ENCODE results near the gene FAF2. TPM values are rescaled to one million over a fixed set of nuclear protein-coding genes. Genes with fewer than 3 reads are reported as not detected.

The FAF2 gene
- total and polyA plus RNA-seq, 5 donors: 9.7 to 25.2 (median 18.3) TPM

DNA sequence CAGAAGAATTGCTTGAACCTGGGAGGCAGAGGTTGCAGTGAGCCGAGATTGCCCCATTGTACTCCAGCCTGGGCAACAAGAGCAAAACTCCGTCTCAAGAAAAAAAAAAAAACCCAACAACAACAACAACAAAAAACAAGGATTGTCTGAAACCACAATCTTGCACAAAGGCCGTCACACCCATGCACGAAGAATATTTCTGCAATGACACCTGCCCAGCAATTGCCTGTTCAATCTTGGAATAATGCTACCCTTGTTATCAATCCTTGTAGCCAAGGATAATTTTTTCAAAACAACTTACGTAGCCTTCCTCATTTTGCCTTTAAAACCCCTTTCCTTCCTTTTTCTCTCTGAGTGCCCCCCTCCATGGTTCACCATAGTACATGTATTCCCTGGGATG, 28.1 kb upstream of the FAF2 start:
- ATAC-seq (no peak), DNase-seq (no peak)
- no peak overlapping the region for H3K4me3 ChIP-seq (ENCODE audit: low read length)
- intact Hi-C loops (cut with DNase I): no loop called here
- 87% methylated on average over 5 of the region's 5 CpGs for WGBS
- H3K27me3 ChIP-seq (ENCODE audit: control insufficient read depth, insufficient read depth): no peaks in the 10 kb centered on the region
- H3K27ac ChIP-seq (ENCODE audit: low read length): no peak overlapping the region
- no peaks in the 10 kb centered on the region for H3K4me1 ChIP-seq (ENCODE audit: control insufficient read depth, insufficient read depth, low read length)
- H3K9me3 ChIP-seq (ENCODE audit: control insufficient read depth, low read length): no peaks in the 10 kb centered on the region

DNA sequence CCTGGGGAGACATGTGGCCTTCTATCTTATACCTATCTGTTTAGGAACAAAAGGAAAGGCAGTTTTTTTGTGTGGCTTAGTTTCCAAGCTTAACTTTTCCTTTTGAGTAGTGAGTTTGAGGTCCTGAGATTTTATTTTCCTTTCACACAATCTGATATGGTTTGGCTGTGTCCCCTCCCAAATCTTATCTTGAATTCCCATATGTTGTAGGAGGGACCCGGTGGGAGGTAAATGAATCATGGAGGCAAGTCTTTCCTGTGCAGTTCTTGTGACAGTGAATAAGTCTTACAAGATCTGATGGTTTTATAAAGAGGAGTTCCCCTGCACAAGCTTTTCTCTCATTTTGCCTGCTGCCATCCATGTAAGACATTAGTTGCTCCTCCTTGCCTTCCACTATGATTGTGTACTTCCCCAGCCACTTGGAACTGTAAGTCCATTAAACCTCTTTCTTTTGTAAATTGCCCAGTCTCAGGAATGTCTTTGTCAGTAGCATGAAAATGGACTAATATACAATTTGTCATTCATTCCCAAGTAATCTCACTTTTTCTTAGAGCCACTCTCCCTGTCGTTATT, 27.1 kb upstream of the FAF2 start:
- no peak overlapping the region for H3K4me3 ChIP-seq (ENCODE audit: low read length)
- no peaks in the 10 kb centered on the region for H3K27me3 ChIP-seq (ENCODE audit: control insufficient read depth, insufficient read depth)
- H3K4me1 ChIP-seq (ENCODE audit: control insufficient read depth, insufficient read depth, low read length): no peaks in the 10 kb centered on the region
- 57% methylated on average over 2 of the region's 2 CpGs for WGBS
- DNase-seq (no peak), ATAC-seq (no peak)
- intact Hi-C loops (cut with DNase I): no loop called here
- no peaks in the 10 kb centered on the region for H3K9me3 ChIP-seq (ENCODE audit: control insufficient read depth, low read length)
- H3K27ac ChIP-seq (ENCODE audit: low read length): no peak overlapping the region

DNA sequence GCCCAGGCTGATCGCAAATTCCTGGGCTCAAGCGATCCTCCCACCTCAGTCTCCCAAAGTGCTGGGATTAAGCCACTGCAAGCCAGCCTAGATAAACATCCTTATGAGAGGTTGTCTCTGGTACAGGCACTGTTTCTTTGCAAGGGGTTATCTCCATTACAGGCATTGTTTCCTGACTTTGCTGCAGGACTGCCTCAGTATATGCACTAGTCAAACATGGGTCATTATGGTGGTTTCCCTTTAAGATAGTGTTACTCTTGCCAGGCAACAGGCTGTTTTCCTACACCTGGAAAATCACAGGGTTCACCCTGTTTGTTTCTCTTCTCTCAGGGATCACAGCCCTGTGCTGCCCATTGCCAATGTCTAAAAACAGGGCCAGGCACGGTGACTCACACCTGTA, 24.0 kb upstream of the FAF2 start:
- Histone ChIP-seq H3K27me3 (ENCODE audit: control insufficient read depth, insufficient read depth) (no peaks in the 10 kb centered on the region), H3K9me3 (ENCODE audit: control insufficient read depth, low read length) (no peaks in the 10 kb centered on the region), H3K27ac (ENCODE audit: low read length) (no peak overlapping the region), H3K4me3 (ENCODE audit: low read length) (no peak overlapping the region), H3K4me1 (ENCODE audit: control insufficient read depth, insufficient read depth, low read length) (no peaks in the 10 kb centered on the region)
- WGBS: 73% methylated on average over 3 of the region's 3 CpGs
- ATAC-seq (peak in 1 of 2 donors; percentile 65), DNase-seq (no peak)
- intact Hi-C loops (cut with DNase I): no loop called here

DNA sequence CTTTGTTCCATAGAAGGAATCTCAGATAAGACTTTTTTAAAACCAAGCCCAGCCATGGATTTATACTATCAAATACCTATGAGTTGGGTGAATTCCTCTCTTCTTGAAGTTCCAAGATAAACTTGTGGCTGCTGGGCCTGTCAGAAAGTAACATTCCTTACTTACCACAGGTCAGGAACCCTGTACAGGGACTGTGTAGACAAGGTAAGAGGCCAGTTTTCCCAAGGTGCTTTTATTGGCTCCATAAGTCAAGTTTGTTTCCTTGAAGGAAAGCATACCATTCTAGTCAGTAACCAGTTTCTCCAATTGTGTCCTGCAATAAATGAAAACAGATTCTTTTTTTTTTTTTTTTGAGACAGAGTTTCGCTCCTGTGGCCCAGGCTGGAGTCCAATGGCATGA, 23.0 kb upstream of the FAF2 start:
- ATAC-seq: no peak
- no peaks in the 10 kb centered on the region for H3K4me1 ChIP-seq (ENCODE audit: control insufficient read depth, insufficient read depth, low read length)
- intact Hi-C loops (cut with DNase I): no loop called here
- no peak overlapping the region for H3K4me3 ChIP-seq (ENCODE audit: low read length)
- no peaks in the 10 kb centered on the region for H3K9me3 ChIP-seq (ENCODE audit: control insufficient read depth, low read length)
- H3K27me3 ChIP-seq (ENCODE audit: control insufficient read depth, insufficient read depth): no peaks in the 10 kb centered on the region
- DNase-seq: no peak
- WGBS: 96% methylated on average over 1 of the region's 1 CpG
- no peak overlapping the region for H3K27ac ChIP-seq (ENCODE audit: low read length)

DNA sequence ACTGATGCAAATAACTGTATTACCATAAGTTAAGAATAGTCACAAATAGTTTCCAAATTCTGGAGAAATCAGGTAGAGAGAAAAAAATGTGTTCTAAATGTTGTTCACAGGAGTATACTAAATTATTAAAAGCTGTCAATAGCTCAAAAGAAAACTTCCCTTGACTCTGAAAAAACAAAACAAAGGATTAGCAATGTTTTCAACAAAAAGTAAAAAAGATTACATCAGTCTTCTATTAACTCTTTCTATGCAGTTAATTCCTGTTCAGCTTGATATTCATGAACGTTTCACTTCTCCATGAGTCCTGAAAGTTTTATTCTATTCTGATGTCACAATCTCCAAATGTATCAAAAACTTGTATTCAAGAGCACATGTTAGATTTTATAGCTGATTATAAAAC, 22.4 kb upstream of the FAF2 start:
- DNase-seq (no peak), ATAC-seq (no peak)
- H3K9me3 ChIP-seq (ENCODE audit: control insufficient read depth, low read length): no peaks in the 10 kb centered on the region
- no peak overlapping the region for H3K4me3 ChIP-seq (ENCODE audit: low read length)
- no peaks in the 10 kb centered on the region for H3K27me3 ChIP-seq (ENCODE audit: control insufficient read depth, insufficient read depth)
- H3K27ac ChIP-seq (ENCODE audit: low read length): no peak overlapping the region
- intact Hi-C loops (cut with DNase I): no loop called here
- H3K4me1 ChIP-seq (ENCODE audit: control insufficient read depth, insufficient read depth, low read length): no peaks in the 10 kb centered on the region
- WGBS: 91% methylated on average over 1 of the region's 1 CpG

DNA sequence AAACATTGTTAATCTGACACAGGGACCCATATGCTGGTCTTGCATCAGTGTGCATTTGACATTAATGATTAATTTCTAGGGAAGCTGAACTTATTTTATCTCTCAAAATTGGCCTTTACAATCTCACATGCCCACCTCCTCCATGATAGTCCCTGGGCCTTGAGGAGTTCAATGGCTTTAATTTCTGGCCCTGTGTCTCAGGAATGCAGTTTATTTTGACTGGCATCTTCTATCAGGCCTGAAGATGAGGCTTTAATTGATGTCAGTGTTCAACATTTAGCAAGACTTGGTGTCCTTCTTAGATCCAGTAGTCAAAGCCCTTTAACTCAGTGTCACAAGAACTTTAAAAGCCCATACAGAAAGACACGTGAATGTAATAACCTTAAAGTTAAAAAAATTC, 21.3 kb upstream of the FAF2 start:
- no peak overlapping the region for H3K27ac ChIP-seq (ENCODE audit: low read length)
- intact Hi-C loops (cut with DNase I): no loop called here
- 79% methylated on average over 1 of the region's 1 CpG for WGBS
- no peaks in the 10 kb centered on the region for H3K9me3 ChIP-seq (ENCODE audit: control insufficient read depth, low read length)
- no peaks in the 10 kb centered on the region for H3K4me1 ChIP-seq (ENCODE audit: control insufficient read depth, insufficient read depth, low read length)
- H3K27me3 ChIP-seq (ENCODE audit: control insufficient read depth, insufficient read depth): no peaks in the 10 kb centered on the region
- ATAC-seq (no peak), DNase-seq (no peak)
- no peak overlapping the region for H3K4me3 ChIP-seq (ENCODE audit: low read length)

DNA sequence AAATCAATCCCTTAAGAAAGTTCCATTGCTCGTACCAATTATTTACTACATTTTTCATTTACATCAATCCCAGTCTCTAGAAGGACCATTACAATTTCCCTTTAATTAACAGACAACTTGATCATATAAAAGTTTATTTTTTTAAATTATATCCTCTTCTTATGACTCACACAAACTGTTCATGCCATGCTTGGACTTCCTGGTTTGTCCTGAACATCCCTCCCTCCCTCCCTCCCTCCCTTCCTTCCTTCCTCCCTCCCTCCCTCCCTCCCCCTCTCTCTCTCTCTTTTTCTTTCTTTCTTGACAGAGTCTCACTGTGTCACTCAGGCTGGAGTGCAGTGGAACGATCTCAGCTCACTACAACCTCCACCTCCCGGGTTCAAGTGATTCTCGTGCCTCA, 20.2 kb upstream of the FAF2 start:
- DNase-seq: no peak
- no peaks in the 10 kb centered on the region for H3K4me1 ChIP-seq (ENCODE audit: control insufficient read depth, insufficient read depth, low read length)
- no peaks in the 10 kb centered on the region for H3K27me3 ChIP-seq (ENCODE audit: control insufficient read depth, insufficient read depth)
- ATAC-seq: no peak
- H3K4me3 ChIP-seq (ENCODE audit: low read length): no peak overlapping the region
- WGBS: 72% methylated on average over 4 of the region's 4 CpGs
- H3K9me3 ChIP-seq (ENCODE audit: control insufficient read depth, low read length): no peaks in the 10 kb centered on the region
- intact Hi-C loops (cut with DNase I): no loop called here
- H3K27ac ChIP-seq (ENCODE audit: low read length): no peak overlapping the region

DNA sequence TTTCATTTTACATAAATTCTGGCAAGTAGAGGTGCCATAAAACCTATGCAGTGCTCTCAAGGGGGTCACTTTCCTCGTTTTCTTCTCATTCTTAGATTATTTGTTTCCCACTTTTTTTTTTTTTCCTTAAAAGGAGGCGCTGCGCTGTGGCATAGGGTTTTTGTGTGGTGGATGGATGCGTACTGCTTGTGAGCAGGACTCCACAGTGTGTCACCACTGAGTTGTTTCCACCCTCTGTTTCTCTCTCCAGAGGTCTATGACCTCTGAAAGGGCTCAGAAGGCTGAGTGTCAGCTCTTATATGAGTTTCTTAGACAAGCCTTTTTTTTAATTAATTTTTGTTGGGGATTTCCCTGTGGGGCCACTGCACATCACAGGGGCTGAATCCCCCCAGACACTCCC, 18.2 kb upstream of the FAF2 start:
- Histone ChIP-seq H3K9me3 (ENCODE audit: control insufficient read depth, low read length) (no peaks in the 10 kb centered on the region), H3K27me3 (ENCODE audit: control insufficient read depth, insufficient read depth) (no peaks in the 10 kb centered on the region), H3K4me1 (ENCODE audit: control insufficient read depth, insufficient read depth, low read length) (no peaks in the 10 kb centered on the region), H3K4me3 (ENCODE audit: low read length) (no peak overlapping the region), H3K27ac (ENCODE audit: low read length) (no peak overlapping the region)
- WGBS: 59% methylated on average over 4 of the region's 4 CpGs
- DNase-seq (no peak), ATAC-seq (no peak)
- intact Hi-C loops (cut with DNase I): no loop called here

DNA sequence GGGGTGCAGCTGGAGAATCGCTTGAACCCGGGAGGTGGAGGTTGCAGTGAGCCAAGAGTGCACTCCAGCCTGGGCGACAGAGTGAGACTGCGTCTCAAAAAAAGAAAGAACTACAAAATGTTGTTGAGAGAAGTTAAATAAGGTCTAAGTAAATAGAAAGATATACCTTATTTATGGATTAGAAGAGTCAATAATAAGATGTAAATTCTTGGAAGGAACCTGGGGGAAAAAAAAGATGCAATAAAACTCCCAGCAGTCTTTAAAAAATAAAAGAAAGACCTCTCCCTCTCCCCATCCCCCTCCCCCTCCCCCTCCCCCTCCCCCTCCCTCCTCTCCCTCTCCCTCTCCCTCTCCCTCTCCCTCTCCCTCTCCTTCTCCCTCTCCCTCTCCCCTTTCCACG, 15.5 kb upstream of the FAF2 start:
- Histone ChIP-seq H3K27me3 (ENCODE audit: control insufficient read depth, insufficient read depth) (no peaks in the 10 kb centered on the region), H3K9me3 (ENCODE audit: control insufficient read depth, low read length) (no peaks in the 10 kb centered on the region), H3K4me1 (ENCODE audit: control insufficient read depth, insufficient read depth, low read length) (no peaks in the 10 kb centered on the region), H3K27ac (ENCODE audit: low read length) (no peak overlapping the region), H3K4me3 (ENCODE audit: low read length) (no peak overlapping the region)
- WGBS: 93% methylated on average over 4 of the region's 5 CpGs
- intact Hi-C loops (cut with DNase I): no loop called here
- no peak for DNase-seq
- no peak for ATAC-seq

DNA sequence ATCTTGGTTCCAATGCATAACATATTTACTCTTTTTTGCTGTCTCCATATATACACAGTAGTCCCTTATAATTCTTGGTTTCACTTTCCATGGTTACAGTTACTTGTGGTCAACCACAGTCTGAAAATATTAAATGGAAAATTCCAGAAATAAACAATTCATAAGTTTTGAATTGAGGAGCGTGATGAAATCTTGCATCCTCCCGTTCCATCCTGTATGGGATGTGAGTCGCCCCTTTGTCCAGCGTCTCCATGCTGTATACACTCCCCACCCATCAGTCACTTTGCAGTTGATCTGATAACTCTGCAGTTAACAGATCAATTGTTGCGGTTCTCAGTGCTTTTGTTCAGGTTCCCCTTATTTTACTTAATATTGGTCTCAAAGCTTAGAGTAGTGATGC, 11.5 kb upstream of the FAF2 start:
- Histone ChIP-seq H3K27ac (ENCODE audit: low read length) (no peak overlapping the region), H3K9me3 (ENCODE audit: control insufficient read depth, low read length) (no peaks in the 10 kb centered on the region), H3K4me1 (ENCODE audit: control insufficient read depth, insufficient read depth, low read length) (no peaks in the 10 kb centered on the region), H3K4me3 (ENCODE audit: low read length) (no peak overlapping the region), H3K27me3 (ENCODE audit: control insufficient read depth, insufficient read depth) (no peaks in the 10 kb centered on the region)
- ATAC-seq (peak in 1 of 2 donors; percentile 64), DNase-seq (no peak)
- intact Hi-C loops (cut with DNase I): no loop called here
- WGBS: 48% methylated on average over 5 of the region's 5 CpGs

DNA sequence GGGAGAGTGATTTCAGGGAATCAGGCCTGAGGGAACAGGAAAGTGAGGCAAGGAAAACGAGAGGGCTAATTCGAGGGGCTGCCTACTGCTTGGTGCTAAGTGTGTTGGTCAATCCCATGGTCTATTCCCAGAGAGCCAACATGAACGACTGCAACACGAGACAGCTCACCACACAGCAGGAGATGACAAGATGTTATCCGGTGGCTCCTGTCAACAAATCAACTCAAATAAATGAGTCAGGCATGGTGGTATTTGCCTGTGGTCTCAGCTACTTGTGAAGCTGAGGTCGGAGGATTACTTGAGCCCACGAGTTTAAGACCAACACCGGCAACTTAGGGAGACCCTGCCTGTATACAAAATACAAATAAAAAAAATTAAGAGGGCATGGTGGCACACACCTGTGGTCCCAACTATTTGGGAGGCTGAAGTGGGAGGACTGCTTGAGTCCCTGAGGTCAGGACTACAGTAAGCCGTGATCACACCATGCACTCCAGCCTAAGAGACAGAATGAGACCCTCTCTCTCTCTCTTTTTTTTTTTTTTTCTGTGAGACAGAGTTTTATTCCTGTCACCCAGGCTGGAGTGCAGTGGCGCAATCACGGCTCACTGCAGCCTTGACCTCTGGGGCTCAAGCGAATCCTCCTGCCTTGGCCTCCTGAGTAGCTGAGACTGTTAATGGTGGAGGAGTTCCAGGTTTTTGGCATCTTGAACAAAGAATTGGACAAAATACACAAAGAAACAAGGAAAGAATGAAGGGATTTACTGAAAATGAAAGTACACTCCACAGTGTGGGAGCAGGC, 9.0 kb upstream of the FAF2 start:
- intact Hi-C loops (cut with DNase I): no loop called here
- 63% methylated on average over 12 of the region's 12 CpGs for WGBS

More for the DNA sequence above, 9.0 kb upstream of the FAF2 start:
- Histone ChIP-seq H3K27me3 (ENCODE audit: control insufficient read depth, insufficient read depth) (no peaks in the 10 kb centered on the region), H3K4me1 (ENCODE audit: control insufficient read depth, insufficient read depth, low read length) (no peaks in the 10 kb centered on the region), H3K27ac (ENCODE audit: low read length) (no peak overlapping the region), H3K4me3 (ENCODE audit: low read length) (no peak overlapping the region), H3K9me3 (ENCODE audit: control insufficient read depth, low read length) (no peaks in the 10 kb centered on the region)
- DNase-seq (no peak), ATAC-seq (no peak)
